RPMI7951 (cell line): ENCODE results near the gene EXOC6B. TPM values are rescaled to one million over a fixed set of nuclear protein-coding genes. Genes with fewer than 3 reads are reported as not detected.

Source experiments
- DNase-seq: peaks from one replicate; pipeline ENCODE4 v3.0.0-alpha.2; 2012; ENCODE audit warnings: low read depth
- total RNA-seq: library from RNA; depleted of rRNA; stranded (reverse); fragments of >200 nt; shearing (Covaris generic); gene quantifications from 2 replicates; pipeline ENCODE4 v1.2.3, GENCODE V29; 2014

EXOC6B gene
- total RNA-seq, 1 experiment from 2014 or later = 9.9 TPM

DNA sequence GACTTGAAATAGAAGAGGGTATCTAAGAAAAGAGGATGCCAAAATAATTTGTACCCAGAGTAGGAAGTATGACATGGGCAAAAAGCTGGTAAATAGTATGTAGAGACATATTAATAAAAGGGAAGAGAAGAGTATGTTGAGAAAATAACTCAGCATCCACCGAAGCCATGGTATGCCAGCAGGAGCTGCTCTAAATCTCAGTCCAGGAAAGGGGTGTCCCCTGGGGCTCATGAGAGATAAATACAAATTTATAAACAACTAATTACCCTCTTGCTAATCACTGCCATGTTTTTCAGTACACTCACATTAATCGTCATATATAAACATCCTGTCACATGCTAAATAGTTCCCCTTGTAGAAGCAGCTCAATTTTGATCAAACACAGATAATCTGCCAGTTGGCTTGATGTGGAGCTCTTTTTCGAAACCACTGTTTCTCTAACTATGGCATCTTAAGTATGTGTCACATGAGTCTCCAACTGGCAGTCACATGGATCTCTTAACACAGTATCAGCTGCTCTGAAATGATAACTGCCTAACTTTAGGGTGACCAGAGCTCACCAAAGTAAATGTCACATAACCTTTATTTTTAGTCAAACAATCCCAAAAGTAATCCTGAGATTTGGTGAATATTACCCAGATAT is 31.9 kb downstream of the EXOC6B start:
- peak; percentile 44 for DNase-seq

DNA sequence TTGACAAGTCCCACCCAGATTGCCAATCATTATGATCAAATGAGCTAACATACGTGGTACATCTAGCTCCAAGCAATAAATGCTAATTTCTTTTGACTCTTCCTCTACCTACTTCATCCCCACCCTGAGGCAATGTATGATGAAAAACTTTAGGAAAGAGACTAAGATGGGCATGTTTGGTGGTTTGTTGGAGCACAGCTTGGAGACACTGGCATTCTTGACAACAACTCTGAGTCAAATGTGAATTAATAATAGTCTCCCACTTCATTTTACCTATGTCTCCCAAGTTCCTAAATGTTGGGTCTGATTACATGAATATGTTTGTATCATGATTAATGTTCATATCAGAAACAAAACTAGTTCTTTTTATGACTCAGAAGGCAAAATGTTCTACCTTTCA is 36.6 kb downstream of the EXOC6B start:
- peak; percentile 12 for DNase-seq

DNA sequence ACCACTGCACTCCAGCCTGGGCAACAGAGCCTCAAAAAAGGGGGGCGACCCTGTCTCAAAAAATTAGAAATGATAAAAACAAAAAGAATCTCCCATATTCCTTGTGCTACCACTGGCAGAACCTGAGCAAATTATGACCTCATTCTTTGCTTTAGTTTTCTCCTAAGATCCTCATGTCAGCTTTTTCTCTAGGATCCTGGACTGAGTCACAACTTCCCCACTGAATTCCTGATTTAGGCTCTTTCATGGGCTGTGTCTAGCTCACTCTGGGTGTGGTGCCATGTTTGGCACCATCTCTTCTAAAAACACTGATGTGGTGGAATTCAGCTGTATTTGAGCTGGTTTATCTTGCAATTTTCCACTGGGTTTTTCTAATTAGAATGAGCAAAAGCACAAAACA is 37.1 kb downstream of the EXOC6B start:
- peak; percentile 55 for DNase-seq

DNA sequence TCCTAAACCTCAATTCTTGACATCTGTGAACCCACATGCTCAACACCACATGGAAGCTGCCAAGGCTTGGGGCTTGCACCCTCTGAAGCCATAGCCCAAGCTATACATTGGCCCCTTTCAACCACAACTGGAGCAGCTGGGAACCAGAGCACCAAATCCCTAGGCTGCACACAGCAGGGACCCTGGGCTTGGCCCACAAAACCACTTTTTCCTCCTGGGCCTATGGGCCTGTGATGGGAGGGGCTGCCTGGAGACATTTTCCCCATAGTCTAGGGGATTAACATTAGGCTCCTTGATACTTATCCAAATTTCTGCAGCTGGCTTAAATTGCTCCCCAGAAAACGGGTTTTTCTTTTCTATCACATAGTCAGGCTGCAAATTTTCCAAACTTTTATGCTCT is 40.3 kb downstream of the EXOC6B start:
- no peak for DNase-seq

GRCh38 chr2:72782520-72782919 is 43.3 kb downstream of the EXOC6B start:
- no peak for DNase-seq

DNA sequence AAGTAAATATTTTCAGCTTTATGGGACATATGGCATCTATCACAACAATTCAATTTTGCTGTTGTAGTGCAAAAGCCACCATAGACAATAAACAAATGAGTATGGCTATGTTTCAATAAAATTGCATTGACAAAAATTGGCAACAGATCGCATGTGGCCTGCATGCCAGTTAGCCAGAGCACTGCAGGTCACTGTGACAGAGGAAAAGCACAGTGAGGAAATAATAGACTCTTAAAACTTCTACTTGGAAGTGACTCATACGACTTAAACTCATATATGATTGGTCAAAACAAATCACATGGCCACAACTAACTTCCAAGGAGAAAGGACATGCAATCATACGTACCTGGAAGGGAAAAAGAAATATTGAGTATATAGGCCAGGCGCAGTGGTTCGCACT is 44.4 kb downstream of the EXOC6B start:
- peak; percentile 44 for DNase-seq

GRCh38 chr2:72780477-72780876 is 45.4 kb downstream of the EXOC6B start:
- DNase-seq = peak; percentile 28

DNA sequence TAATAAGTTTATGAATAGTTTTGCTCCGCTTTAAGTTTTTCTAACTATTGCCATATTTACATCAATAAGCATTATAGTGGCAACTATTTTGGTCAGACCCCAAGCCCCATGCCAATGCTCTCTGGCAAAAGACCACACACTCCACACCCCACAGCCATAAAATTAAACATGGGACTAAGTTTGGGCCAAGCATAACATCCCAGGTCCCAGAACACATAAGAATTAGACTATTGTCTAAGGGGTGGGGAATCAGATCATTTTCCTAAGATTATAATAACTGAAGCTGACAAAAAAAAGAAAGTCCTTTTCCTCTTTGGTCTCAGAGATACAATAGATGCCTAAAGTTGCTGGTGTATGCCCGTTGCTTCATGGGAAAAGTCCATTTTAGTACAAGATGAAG is 46.3 kb downstream of the EXOC6B start:
- no peak for DNase-seq

DNA sequence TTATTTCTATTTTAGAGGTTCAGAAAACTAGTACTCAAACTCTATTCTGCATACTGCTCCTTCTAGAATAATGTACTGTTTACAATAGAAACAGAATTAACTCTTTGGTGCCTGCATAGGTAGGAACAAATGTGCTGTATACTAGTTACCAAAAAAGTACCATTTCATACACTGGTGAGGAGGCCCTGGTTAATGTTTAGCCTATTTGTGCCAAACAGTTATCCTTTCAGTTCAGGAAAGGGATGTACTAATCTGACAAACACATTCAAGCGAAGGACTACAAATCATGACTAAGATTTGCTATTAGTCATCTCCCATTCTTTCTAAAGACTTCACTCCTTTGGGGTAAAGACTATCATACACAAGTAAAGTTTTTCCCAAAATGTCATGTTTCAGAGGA is 47.4 kb downstream of the EXOC6B start:
- peak; percentile 59 for DNase-seq

GRCh38 chr2:72770879-72771461 is 54.9 kb downstream of the EXOC6B start:
- DNase-seq = peak; percentile 70

DNA sequence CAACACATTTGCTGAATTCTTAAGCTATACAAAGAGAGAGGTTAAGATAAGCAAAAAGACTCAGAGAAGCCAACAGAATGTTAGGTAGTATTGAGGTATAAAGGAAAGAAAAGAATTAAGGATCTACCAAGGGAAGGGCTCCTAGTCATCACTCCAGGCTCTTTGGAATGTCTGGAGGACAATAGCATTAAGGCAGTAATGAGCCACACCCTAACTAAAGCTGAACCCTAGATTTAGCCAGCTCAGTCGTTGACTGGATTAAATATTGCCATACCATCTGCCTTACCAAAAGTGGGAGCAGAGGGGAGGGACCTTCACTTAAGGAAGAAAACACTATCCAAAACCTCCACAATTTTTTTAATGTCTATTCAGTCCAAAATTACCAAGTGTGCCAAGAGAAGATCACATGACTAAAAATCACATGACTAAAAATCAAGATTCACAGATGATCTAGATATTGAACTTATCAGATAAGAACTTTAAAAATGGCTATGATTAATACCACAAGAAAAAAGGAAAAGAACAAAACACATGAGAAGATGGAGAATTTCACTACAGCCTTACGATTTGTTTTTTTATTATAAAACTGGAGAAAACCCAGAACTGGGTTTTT is 59.7 kb downstream of the EXOC6B start:
- DNase-seq = no peak

- DNase-seq = no peak
Measured at GRCh38 chr2:72762276-72762675, 63.6 kb downstream of the EXOC6B start.

- no peak for DNase-seq
Measured at GRCh38 chr2:72759755-72760154, 66.1 kb downstream of the EXOC6B start.

GRCh38 chr2:72757177-72757775 is 68.6 kb downstream of the EXOC6B start:
- peak; percentile 26 for DNase-seq

DNA sequence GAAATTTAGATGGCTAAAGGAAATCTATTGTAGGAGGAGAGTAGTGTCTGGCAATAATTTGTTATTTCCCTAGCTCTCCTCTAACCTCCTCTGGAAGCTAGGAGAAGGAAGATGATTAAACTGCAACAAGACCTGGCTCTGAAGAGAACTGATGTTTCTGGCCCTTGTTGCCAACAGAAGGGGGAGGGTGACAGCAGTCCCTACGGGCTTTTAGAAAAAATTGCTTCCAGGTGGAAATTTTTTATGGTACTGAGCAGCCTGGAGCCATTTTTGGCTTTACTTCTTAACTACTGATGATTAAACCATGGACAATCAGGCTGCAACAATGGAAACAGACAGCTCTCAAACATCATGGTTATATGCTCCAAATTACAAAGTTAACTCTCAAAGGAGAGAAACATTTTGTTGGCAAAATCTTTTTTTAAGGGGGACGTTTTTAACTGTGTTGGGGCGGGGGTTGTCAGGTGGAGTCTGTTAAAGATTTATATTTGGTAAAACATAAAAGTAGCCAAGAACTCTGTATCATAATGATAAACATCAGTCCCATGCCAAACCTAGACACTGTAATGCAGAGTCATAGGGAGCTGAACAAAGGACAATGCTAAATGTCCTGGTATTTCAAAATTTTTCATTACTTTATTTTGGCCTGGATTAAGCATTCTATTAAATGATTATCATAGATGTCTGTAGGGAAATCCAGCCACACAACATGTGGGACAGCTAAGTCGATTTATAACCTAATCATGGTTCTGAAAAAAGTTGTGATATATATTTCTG is 70.0 kb downstream of the EXOC6B start:
- peak; percentile 56 for DNase-seq

DNA sequence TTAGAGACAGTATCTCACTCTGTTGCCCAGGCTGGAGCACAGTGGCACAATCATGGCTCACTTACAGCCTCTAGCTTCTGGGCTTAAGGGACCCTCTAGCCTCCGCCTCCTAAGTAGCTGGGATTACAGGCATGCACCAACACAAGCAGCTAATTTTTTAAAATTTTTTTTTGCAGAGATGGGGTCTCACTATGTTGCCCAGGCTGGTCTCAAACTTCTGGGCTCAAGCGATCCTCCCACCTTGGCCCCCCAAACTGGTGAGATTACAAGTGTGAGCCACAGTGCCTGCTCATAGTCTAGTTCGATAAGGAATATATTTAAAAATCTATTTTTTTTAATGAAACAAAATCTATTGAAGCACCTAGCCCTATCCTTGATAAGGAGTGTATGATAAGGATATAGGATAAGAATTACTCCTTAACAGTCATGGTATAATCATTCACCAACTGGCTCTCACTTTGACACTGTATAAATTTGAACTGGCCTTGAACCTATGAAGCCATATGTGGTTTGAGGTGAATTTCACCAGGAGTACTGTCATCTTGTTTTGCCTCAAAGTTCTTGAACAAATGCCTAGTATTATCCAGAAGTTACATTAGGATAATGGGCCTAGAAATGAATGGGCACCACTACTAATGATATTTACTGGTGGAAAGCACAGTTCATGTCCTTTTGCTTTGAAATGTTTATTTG is 71.1 kb downstream of the EXOC6B start:
- no peak for DNase-seq

DNA sequence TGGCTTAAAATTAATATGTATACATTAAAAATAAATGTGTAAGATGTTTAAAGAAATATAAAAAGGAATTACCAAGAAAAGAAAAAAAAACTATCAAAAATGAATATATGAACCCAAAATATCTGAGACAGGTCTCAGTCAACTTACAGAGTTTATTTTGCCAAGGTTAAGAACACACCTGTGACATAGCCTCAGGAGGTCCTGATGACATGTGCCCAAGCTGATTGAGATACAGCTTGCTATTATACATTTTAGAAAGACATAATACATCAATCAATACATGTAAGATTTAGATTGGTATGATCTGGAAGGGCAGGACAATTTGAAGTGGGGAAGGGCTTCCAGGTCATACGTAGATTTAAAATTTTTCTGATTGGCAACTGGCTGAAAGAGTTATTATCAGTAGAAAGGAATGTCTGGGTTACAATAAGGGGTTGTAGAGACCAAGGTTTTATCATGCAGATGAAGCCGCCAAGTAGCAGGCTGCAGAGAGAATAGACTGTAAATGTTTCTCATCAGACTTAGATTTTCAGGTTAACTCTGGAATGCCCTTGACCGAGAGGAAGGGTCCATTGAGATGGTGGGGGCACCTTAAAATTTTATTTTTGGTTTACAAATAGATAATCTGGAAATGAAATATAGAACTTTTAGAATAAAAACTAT is 74.7 kb downstream of the EXOC6B start:
- no peak for DNase-seq

DNA sequence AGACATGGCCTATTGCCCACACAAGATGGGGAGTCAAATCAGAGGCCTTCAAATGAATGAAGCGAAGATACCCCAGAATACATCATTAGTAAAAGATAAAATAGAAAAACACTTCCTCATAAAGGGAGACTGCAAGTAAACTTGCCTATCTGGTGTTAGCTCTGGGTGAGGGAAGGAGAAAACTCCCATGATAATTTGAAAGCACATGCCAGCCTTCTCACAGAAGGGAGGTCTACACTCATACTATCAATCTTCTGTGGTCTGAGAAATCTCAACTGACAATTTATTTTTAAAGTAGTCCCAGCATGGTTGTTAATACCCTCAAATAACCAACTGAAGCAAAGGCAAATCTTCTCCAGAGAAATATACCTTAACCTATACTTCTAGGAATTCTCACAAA is 75.4 kb downstream of the EXOC6B start:
- DNase-seq = no peak

- DNase-seq = no peak
Measured at GRCh38 chr2:72747344-72747743, 78.5 kb downstream of the EXOC6B start.

DNA sequence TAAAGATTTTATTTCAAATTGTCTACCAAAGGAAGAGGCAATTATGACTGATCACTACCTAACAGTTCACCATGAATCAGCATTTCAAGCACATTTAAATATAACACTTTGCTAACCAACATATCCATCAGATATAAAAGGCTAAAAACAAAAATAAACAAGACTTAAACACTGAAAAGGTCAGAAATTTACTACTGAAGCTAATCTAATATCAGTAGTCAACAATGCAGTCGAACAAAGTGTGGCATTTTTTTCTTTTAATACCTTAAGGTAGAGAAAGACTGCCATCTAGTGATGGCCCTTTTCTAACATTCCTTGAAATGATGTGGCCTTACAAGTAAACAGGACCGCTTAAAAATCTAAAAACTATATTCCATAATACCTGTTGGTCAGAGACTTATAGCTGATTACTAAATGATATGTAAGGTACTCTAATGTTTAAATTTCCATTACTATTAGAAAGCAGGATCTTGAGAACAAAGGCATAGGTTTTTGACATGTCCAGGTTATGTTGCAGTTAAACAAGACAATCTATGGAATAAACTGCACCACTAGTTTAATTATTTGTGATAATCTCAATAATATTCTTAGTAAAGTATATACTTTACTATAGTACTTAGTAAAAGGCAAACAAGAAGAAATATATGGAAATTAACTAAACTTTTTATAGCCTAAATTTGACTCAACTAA is 80.0 kb downstream of the EXOC6B start:
- peak; percentile 59 for DNase-seq

- DNase-seq = no peak
Measured at GRCh38 chr2:72744049-72744448, 81.8 kb downstream of the EXOC6B start.
